Measurements from ENCODE around the gene PCK2. TPM values are rescaled to one million over a fixed set of nuclear protein-coding genes. Genes with fewer than 3 reads are reported as not detected.

PCK2 gene
- total and polyA plus RNA-seq, 2 donors (not counting 3 experiments of a cell fraction or from before 2014, with no cell fraction given) = 23.5 to 24.5 TPM

GRCh38 chr14:24108336-24108874 is 14.3 kb downstream of the PCK2 start:
- H3K9ac ChIP-seq (replicated peaks; ENCODE audit: extremely low read depth, insufficient read depth, low read length) = no peak overlapping the region
- dilution Hi-C loops (cut with MboI; ENCODE audit: extremely low pct_ligation_motif_present, low sequenced_read_pairs) (no loop called here), intact Hi-C loops (cut with micrococcal nuclease) (loop anchor here (1.0 kb wide), 1 partner anchor 50 kb away; no protein-coding TSS in a partner anchor)
- H3K4me1 ChIP-seq (ENCODE audit: control insufficient read depth, extremely low read depth, insufficient read depth, low read length) = peaks cover 18% of the 10 kb centered on the region
- H3K27me3 ChIP-seq (ENCODE audit: control insufficient read depth in 2 of 2, insufficient read depth in 2 of 2, low read length in 2 of 2) = no peaks in the 10 kb centered on the region
- no peak overlapping the region for H3K27ac ChIP-seq (ENCODE audit: insufficient read depth, low read depth, low read length)
- POLR2A ChIA-PET = interaction anchor here (0.7 to 1.1 kb wide), 3 partner anchors 13 to 134 kb away, joined by 3 to 7 read pairs (median 3); partner anchors contain the start of gene TINF2
- H4K20me1 ChIP-seq (replicated peaks; ENCODE audit: control insufficient read depth, extremely low read depth, insufficient read depth, low read length) = no peaks in the 10 kb centered on the region
- peak overlapping the region; percentile 77 for H2AFZ ChIP-seq (ENCODE audit: low read depth, low read length)
- CTCF ChIA-PET = interaction anchor here (0.6 to 11.7 kb wide), 19 partner anchors 8 to 200 kb away, joined by 3 to 420 read pairs (median 5); partner anchors contain the start of genes CARMIL3, CIDEB, EMC9 and IPO4
- FAIRE-seq (no peak), DNase-seq (ENCODE audit: low read depth, low spot score) (no peak)
- H3K4me2 ChIP-seq (ENCODE audit: insufficient read depth, low read length) = no peak overlapping the region
- no peak overlapping the region for H3K4me3 ChIP-seq (replicated peaks in 1 of 3; ENCODE audit: insufficient read depth in 1 of 3, low read depth in 1 of 3, low read length in 3 of 3)
- no TSS peak for BruUV-seq (replicated peaks)
- TF ChIP-seq MAX (IDR thresholded peaks at IDR 0.05; ENCODE audit: insufficient read depth, insufficient read length) = no peak
- TF ChIP-seq CTCF (IDR thresholded peaks at IDR 0.05; ENCODE audit: extremely low read depth in 1 of 2, insufficient read depth in 1 of 2, low read depth in 1 of 2, low read length in 2 of 2) = no peak
- no peak for TF ChIP-seq EZH2 (IDR thresholded peaks at IDR 0.05; ENCODE audit: borderline replicate concordance, low read depth, low read length, severe bottlenecking)
- no peak for TF ChIP-seq FOS (IDR thresholded peaks at IDR 0.05; ENCODE audit: borderline replicate concordance, insufficient read depth, low read length)
- TF ChIP-seq POLR2AphosphoS5 (IDR thresholded peaks at IDR 0.05; ENCODE audit: insufficient read depth, low read depth, low read length) = no peak
- no peak for TF ChIP-seq GATA2 (IDR thresholded peaks at IDR 0.05; ENCODE audit: insufficient read depth, insufficient read length, low read depth, low read length)
- no peak for TF ChIP-seq POLR2A (IDR thresholded peaks at IDR 0.05; ENCODE audit: low read depth, low read length)
- no peak for TF ChIP-seq JUN (IDR thresholded peaks at IDR 0.05; ENCODE audit: borderline replicate concordance, insufficient read depth, insufficient read length, low read depth)
- TF ChIP-seq MYC (IDR thresholded peaks at IDR 0.05; ENCODE audit: low read depth, low read length) = no peak
- H3K9me3 ChIP-seq (replicated peaks; ENCODE audit: control insufficient read depth, insufficient read depth, low read length) = no peaks in the 10 kb centered on the region
- H3K9me1 ChIP-seq (replicated peaks; ENCODE audit: control insufficient read depth, extremely low read depth, insufficient read depth, low read length) = no peaks in the 10 kb centered on the region
- no peaks in the 10 kb centered on the region for H3K36me3 ChIP-seq (ENCODE audit: control insufficient read depth in 2 of 2, extremely low read depth in 1 of 2, insufficient read depth in 2 of 2, low read length in 2 of 2)
- H3K79me2 ChIP-seq (ENCODE audit: control insufficient read depth, insufficient read depth, low read length) = no peaks in the 10 kb centered on the region
